ENCODE data around the gene GNA12.

Gene GNA12

GRCh38 chr7:2807460-2807844 is 36.7 kb downstream of the GNA12 start:
- Histone ChIP-seq H3K36me3 (ENCODE audit: insufficient read depth, low read length) (no peaks in the 10 kb centered on the region), H3K4me1 (ENCODE audit: insufficient read depth, low read length) (peaks cover 11% of the 10 kb centered on the region), H3K9me3 (ENCODE audit: insufficient read depth, low read length, severe bottlenecking) (no peaks in the 10 kb centered on the region), H4K20me1 (ENCODE audit: insufficient read depth, low read length) (peaks cover 32% of the 10 kb centered on the region), H3K4me2 (ENCODE audit: insufficient read depth, low read length) (no peak overlapping the region), H3K27ac (ENCODE audit: low read length) (no peak overlapping the region), H3K79me2 (ENCODE audit: insufficient read depth, low read length) (peaks cover 30% of the 10 kb centered on the region), H3K27me3 (ENCODE audit: insufficient read depth, low read length, poor library complexity) (no peaks in the 10 kb centered on the region), H3K4me3 (ENCODE audit: low read depth in 1 of 2, low read length in 2 of 2) (no peak overlapping the region), H2AFZ (ENCODE audit: low read depth, low read length) (no peak overlapping the region), H3K9ac (ENCODE audit: low read depth, low read length) (no peak overlapping the region)
- no peak for TF ChIP-seq EZH2 (IDR thresholded peaks at IDR 0.05; ENCODE audit: borderline replicate concordance, low read depth, low read length, severe bottlenecking)
- no peak for TF ChIP-seq CTCF (IDR thresholded peaks at IDR 0.05; ENCODE audit: borderline replicate concordance, extremely low read depth, low read length, poor library complexity, severe bottlenecking)
- no peak for ATAC-seq (ENCODE audit: insufficient read depth, low read depth)
- no peak for DNase-seq

- Histone ChIP-seq H3K27ac (ENCODE audit: low read length) (no peak overlapping the region), H3K4me3 (ENCODE audit: low read depth in 1 of 2, low read length in 2 of 2) (no peak overlapping the region), H3K4me2 (ENCODE audit: insufficient read depth, low read length) (no peak overlapping the region), H4K20me1 (ENCODE audit: insufficient read depth, low read length) (peaks cover 32% of the 10 kb centered on the region), H3K9ac (ENCODE audit: low read depth, low read length) (no peak overlapping the region), H2AFZ (ENCODE audit: low read depth, low read length) (no peak overlapping the region), H3K27me3 (ENCODE audit: insufficient read depth, low read length, poor library complexity) (no peaks in the 10 kb centered on the region), H3K4me1 (ENCODE audit: insufficient read depth, low read length) (peaks cover 19% of the 10 kb centered on the region), H3K9me3 (ENCODE audit: insufficient read depth, low read length, severe bottlenecking) (no peaks in the 10 kb centered on the region), H3K79me2 (ENCODE audit: insufficient read depth, low read length) (peaks cover 30% of the 10 kb centered on the region), H3K36me3 (ENCODE audit: insufficient read depth, low read length) (no peaks in the 10 kb centered on the region)
- no peak for TF ChIP-seq CTCF (IDR thresholded peaks at IDR 0.05; ENCODE audit: borderline replicate concordance, extremely low read depth, low read length, poor library complexity, severe bottlenecking)
- TF ChIP-seq EZH2 (IDR thresholded peaks at IDR 0.05; ENCODE audit: borderline replicate concordance, low read depth, low read length, severe bottlenecking), result no peak
- DNase-seq (no peak), ATAC-seq (ENCODE audit: insufficient read depth, low read depth) (no peak)
These were observed 37.5 kb downstream of the GNA12 start for GRCh38 chr7:2806571-2806970.

- H3K36me3 ChIP-seq (ENCODE audit: insufficient read depth, low read length), result no peaks in the 10 kb centered on the region
- no peak overlapping the region for H3K4me2 ChIP-seq (ENCODE audit: insufficient read depth, low read length)
- no peak overlapping the region for H3K4me3 ChIP-seq (ENCODE audit: low read depth in 1 of 2, low read length in 2 of 2)
- no peak for DNase-seq
- no peak overlapping the region for H2AFZ ChIP-seq (ENCODE audit: low read depth, low read length)
- no peaks in the 10 kb centered on the region for H3K27me3 ChIP-seq (ENCODE audit: insufficient read depth, low read length, poor library complexity)
- peaks cover 31% of the 10 kb centered on the region for H3K4me1 ChIP-seq (ENCODE audit: insufficient read depth, low read length)
- no peak overlapping the region for H3K27ac ChIP-seq (ENCODE audit: low read length)
- ATAC-seq (ENCODE audit: insufficient read depth, low read depth), result no peak
- no peaks in the 10 kb centered on the region for H3K9me3 ChIP-seq (ENCODE audit: insufficient read depth, low read length, severe bottlenecking)
- TF ChIP-seq CTCF (IDR thresholded peaks at IDR 0.05; ENCODE audit: borderline replicate concordance, extremely low read depth, low read length, poor library complexity, severe bottlenecking), result no peak
- H3K9ac ChIP-seq (ENCODE audit: low read depth, low read length), result no peak overlapping the region
- H4K20me1 ChIP-seq (ENCODE audit: insufficient read depth, low read length), result peaks cover 38% of the 10 kb centered on the region
- peaks cover 37% of the 10 kb centered on the region for H3K79me2 ChIP-seq (ENCODE audit: insufficient read depth, low read length)
These were observed 38.7 kb downstream of the GNA12 start for GRCh38 chr7:2805213-2805944.

Measured in DND-41 (cell line).